Measurements from ENCODE around the gene RBM10.

RBM10 gene

GRCh38 chrX:47146936-47147859 lies 2.2 kb downstream of the RBM10 start:
- no peak for DNase-seq (ENCODE audit: low spot score)

GRCh38 chrX:47148946-47149345 lies 3.9 kb downstream of the RBM10 start:
- no peak for DNase-seq (ENCODE audit: low spot score)

GRCh38 chrX:47151435-47151834 lies 6.4 kb downstream of the RBM10 start:
- DNase-seq (ENCODE audit: low spot score): no peak

- DNase-seq (ENCODE audit: low spot score): no peak
These were observed 11.8 kb downstream of the RBM10 start for GRCh38 chrX:47156611-47157520.

- no peak for DNase-seq (ENCODE audit: low spot score)
These were observed 13.1 kb downstream of the RBM10 start for GRCh38 chrX:47158131-47158530.

GRCh38 chrX:47158781-47159180 lies 13.8 kb downstream of the RBM10 start:
- no peak for DNase-seq (ENCODE audit: low spot score)

- no peak for DNase-seq (ENCODE audit: low spot score)
These were observed 15.8 kb downstream of the RBM10 start for GRCh38 chrX:47160781-47161180.

GRCh38 chrX:47162927-47163583 lies 18.0 kb downstream of the RBM10 start:
- DNase-seq (ENCODE audit: low spot score): no peak

- no peak for DNase-seq (ENCODE audit: low spot score)
These were observed 19.4 kb downstream of the RBM10 start for GRCh38 chrX:47164420-47164819.

GRCh38 chrX:47166126-47166525 lies 21.1 kb downstream of the RBM10 start:
- no peak for DNase-seq (ENCODE audit: low spot score)

- DNase-seq (ENCODE audit: low spot score): no peak
These were observed 23.6 kb downstream of the RBM10 start for GRCh38 chrX:47168495-47169073.

- DNase-seq (ENCODE audit: low spot score): no peak
These were observed 24.3 kb downstream of the RBM10 start for GRCh38 chrX:47169273-47169672.

- no peak for DNase-seq (ENCODE audit: low spot score)
These were observed 24.9 kb downstream of the RBM10 start for GRCh38 chrX:47169726-47170515.

GRCh38 chrX:47170861-47171692 lies 26.1 kb downstream of the RBM10 start:
- DNase-seq (ENCODE audit: low spot score): no peak

- DNase-seq (ENCODE audit: low spot score): no peak
These were observed 27.0 kb downstream of the RBM10 start for GRCh38 chrX:47171996-47172395.

GRCh38 chrX:47172549-47172948 lies 27.5 kb downstream of the RBM10 start:
- DNase-seq (ENCODE audit: low spot score): no peak

- no peak for DNase-seq (ENCODE audit: low spot score)
These were observed 28.2 kb downstream of the RBM10 start for GRCh38 chrX:47172971-47173792.

GRCh38 chrX:47174376-47174775 lies 29.4 kb downstream of the RBM10 start:
- DNase-seq (ENCODE audit: low spot score): no peak

- no peak for DNase-seq (ENCODE audit: low spot score)
These were observed 30.0 kb downstream of the RBM10 start for GRCh38 chrX:47174846-47175587.

Measured in NAMALWA (cell line).